ENCODE results near the gene MAN1C1. TPM values are rescaled to one million over a fixed set of nuclear protein-coding genes. Genes with fewer than 3 reads are reported as not detected.

MAN1C1 gene
- total RNA-seq, 6 experiments from 2014 or later, result 10.7 to 38.8 (median 21.0) TPM

- DNase-seq, result no peak
These were observed 104.0 kb downstream of the MAN1C1 start for GRCh38 chr1:25720624-25721023.

GRCh38 chr1:25723250-25723880 is 106.8 kb downstream of the MAN1C1 start:
- H3K27me3 ChIP-seq, result no peaks in the 10 kb centered on the region
- H3K9me3 ChIP-seq, result no peaks in the 10 kb centered on the region
- ATAC-seq (no peak), DNase-seq (no peak)
- no peak overlapping the region for H3K27ac ChIP-seq
- intact Hi-C loops (cut with DNase I), result no loop called here
- TF ChIP-seq POLR2A (IDR thresholded peaks at IDR 0.05), result no peak
- no peak for TF ChIP-seq CTCF (IDR thresholded peaks at IDR 0.05)
- 56% methylated on average over 3 of the region's 4 CpGs for WGBS (ENCODE audit: insufficient coverage, low coverage, low lambda C conversion rate, missing lambda C conversion rate)
- H3K4me3 ChIP-seq, result no peak overlapping the region
- H3K36me3 ChIP-seq, result no peaks in the 10 kb centered on the region
- H3K4me1 ChIP-seq, result peaks cover 0 to 18% (median 3%) of the 10 kb centered on the region in 4 donors

More at GRCh38 chr1:25720624-25721023, 104.0 kb downstream of the MAN1C1 start:
- intact Hi-C loops (cut with DNase I), result no loop called here
- WGBS (ENCODE audit: insufficient coverage, low coverage, low lambda C conversion rate, missing lambda C conversion rate), result 76% methylated on average over 5 of the region's 5 CpGs
- Histone ChIP-seq H3K27ac (no peak overlapping the region), H3K9me3 (no peaks in the 10 kb centered on the region), H3K4me1 (peaks cover 0 to 4% (median 0%) of the 10 kb centered on the region in 4 donors), H3K36me3 (no peaks in the 10 kb centered on the region), H3K4me3 (no peak overlapping the region), H3K27me3 (no peaks in the 10 kb centered on the region)
- no peak for TF ChIP-seq CTCF (IDR thresholded peaks at IDR 0.05)
- no peak for TF ChIP-seq POLR2A (IDR thresholded peaks at IDR 0.05)
- no peak for ATAC-seq

- TF ChIP-seq CTCF (IDR thresholded peaks at IDR 0.05) (no peak), POLR2A (IDR thresholded peaks at IDR 0.05) (no peak)
- DNase-seq, result no peak
These were observed 107.6 kb downstream of the MAN1C1 start for GRCh38 chr1:25724201-25724600.

GRCh38 chr1:25724966-25725365 is 108.4 kb downstream of the MAN1C1 start:
- TF ChIP-seq CTCF (IDR thresholded peaks at IDR 0.05) (no peak), POLR2A (IDR thresholded peaks at IDR 0.05) (no peak)
- 84% methylated on average over 2 of the region's 2 CpGs for WGBS (ENCODE audit: insufficient coverage, low coverage, low lambda C conversion rate, missing lambda C conversion rate)
- intact Hi-C loops (cut with DNase I), result no loop called here
- ATAC-seq (no peak), DNase-seq (no peak)
- Histone ChIP-seq H3K4me3 (no peak overlapping the region), H3K9me3 (no peaks in the 10 kb centered on the region), H3K27me3 (no peaks in the 10 kb centered on the region), H3K4me1 (peaks cover 0 to 20% (median 3%) of the 10 kb centered on the region in 4 donors), H3K36me3 (no peaks in the 10 kb centered on the region), H3K27ac (no peak overlapping the region)

More at GRCh38 chr1:25724201-25724600, 107.6 kb downstream of the MAN1C1 start:
- WGBS (ENCODE audit: insufficient coverage, low coverage, low lambda C conversion rate, missing lambda C conversion rate), result 86% methylated on average over 5 of the region's 7 CpGs
- ATAC-seq, result no peak
- Histone ChIP-seq H3K4me3 (no peak overlapping the region), H3K27me3 (no peaks in the 10 kb centered on the region), H3K9me3 (no peaks in the 10 kb centered on the region), H3K36me3 (no peaks in the 10 kb centered on the region), H3K4me1 (peaks cover 0 to 20% (median 3%) of the 10 kb centered on the region in 4 donors), H3K27ac (no peak overlapping the region)
- intact Hi-C loops (cut with DNase I), result no loop called here
